Fibroblast of lung (primary cell): Measurements from ENCODE around the gene NR6A1. TPM values are rescaled to one million over a fixed set of nuclear protein-coding genes. Genes with fewer than 3 reads are reported as not detected.
A peak's percentile ranks its signal among the peaks of the same experiment; 100 is the strongest.

ENCODE experiments used
- DNase-seq, 2 donors: peaks; one replicate each; pipeline versions ENCODE4 v3.0.0 to v3.0.0-alpha.2; 2010; ENCODE audit warnings: low read depth in 2 of 2
- H2AFZ ChIP-seq: 2 replicates; pipeline ENCODE4 v1.5.1; 2012; ENCODE audit warnings: low read length, control low read depth, inconsistent platforms
- H3K27ac ChIP-seq: 2 replicates; pipeline ENCODE4 v1.5.1; 2011; ENCODE audit warnings: low read length, control low read depth; ENCODE audit not compliant: insufficient read depth
- H3K27me3 ChIP-seq: 2 replicates; pipeline ENCODE4 v1.5.1; 2011; ENCODE audit warnings: mild to moderate bottlenecking, low read length; ENCODE audit not compliant: control insufficient read depth, insufficient read depth
- H3K36me3 ChIP-seq: 2 replicates; pipeline ENCODE4 v1.5.1; 2011; ENCODE audit warnings: low read length; ENCODE audit not compliant: control insufficient read depth, insufficient read depth
- H3K4me1 ChIP-seq: 2 replicates; pipeline ENCODE4 v1.5.1; 2011; ENCODE audit warnings: low read length; ENCODE audit not compliant: control insufficient read depth, insufficient read depth; ENCODE audit errors: extremely low read depth
- H3K4me2 ChIP-seq: 2 replicates; pipeline ENCODE4 v1.5.1; 2011; ENCODE audit warnings: low read length, control low read depth; ENCODE audit not compliant: insufficient read depth; ENCODE audit errors: extremely low read depth
- H3K4me3 ChIP-seq, 4 experiments: fragments of 200-600 bp in 1 of 4; sonication (generic) in 1 of 4; replicated peaks in 1 of 4; 2 replicates each; pipeline ENCODE4 v1.5.1; 2011 to 2016; ENCODE audit warnings: low read length in 4 of 4, low read depth in 3 of 4, mild to moderate bottlenecking in 3 of 4, control low read depth in 2 of 4, inconsistent platforms in 1 of 4, mixed read lengths in 1 of 4; ENCODE audit not compliant: insufficient read depth in 1 of 4; ENCODE audit errors: control extremely low read depth in 1 of 4
- H3K79me2 ChIP-seq: 2 replicates; pipeline ENCODE4 v1.5.1; 2012; ENCODE audit warnings: mild to moderate bottlenecking, low read length, inconsistent platforms; ENCODE audit not compliant: control insufficient read depth, insufficient read depth
- H3K9ac ChIP-seq: 2 replicates; pipeline ENCODE4 v1.5.1; 2011; ENCODE audit warnings: mild to moderate bottlenecking, low read length, control low read depth; ENCODE audit not compliant: insufficient read depth
- H3K9me3 ChIP-seq: 2 replicates; pipeline ENCODE4 v1.5.1; 2012; ENCODE audit warnings: low read depth, low read length; ENCODE audit not compliant: control insufficient read depth, insufficient read depth
- H4K20me1 ChIP-seq: 2 replicates; pipeline ENCODE4 v1.5.1; 2011; ENCODE audit warnings: low read length; ENCODE audit not compliant: control insufficient read depth, insufficient read depth; ENCODE audit errors: extremely low read depth
- EZH2 ChIP-seq: IDR thresholded peaks from 2 replicates; pipeline ENCODE4 v1.5.1; 2012; ENCODE audit warnings: low read length, control low read depth, mild to moderate bottlenecking; ENCODE audit errors: missing control alignments
- polyA plus RNA-seq, 2 donors: library from polyadenylated mRNA; depleted of rRNA in 1 of 2; stranded (reverse) in 1 of 2; unstranded in 1 of 2; fragments of >200 nt; gene quantifications; 2 replicates each; pipeline ENCODE4 v1.2.1, GENCODE V29; 2011 to 2012; ENCODE audit warnings: missing spikeins in 1 of 2
- total RNA-seq: library from RNA; depleted of rRNA; stranded (reverse); fragments of >200 nt; gene quantifications from 2 replicates; pipeline ENCODE4 v1.2.1, GENCODE V29; 2014
- TF ChIP-seq, protein P1 (sequence below), 2 donors: IDR thresholded peaks in 1 of 2; conservative IDR thresholded peaks in 1 of 2; 1 replicate in 1 of 2; 2 replicates in 1 of 2; pipeline ENCODE4 v1.5.1; 2011 to 2012; ENCODE audit warnings: low read length in 2 of 2, control low read depth in 1 of 2, inconsistent platforms in 1 of 2, low read depth in 1 of 2, mild to moderate bottlenecking in 1 of 2

The NR6A1 gene
- total and polyA plus RNA-seq, 2 donors (not counting 1 experiment from before 2014, with no cell fraction given), result 0.07 to 0.50 TPM

DNA sequence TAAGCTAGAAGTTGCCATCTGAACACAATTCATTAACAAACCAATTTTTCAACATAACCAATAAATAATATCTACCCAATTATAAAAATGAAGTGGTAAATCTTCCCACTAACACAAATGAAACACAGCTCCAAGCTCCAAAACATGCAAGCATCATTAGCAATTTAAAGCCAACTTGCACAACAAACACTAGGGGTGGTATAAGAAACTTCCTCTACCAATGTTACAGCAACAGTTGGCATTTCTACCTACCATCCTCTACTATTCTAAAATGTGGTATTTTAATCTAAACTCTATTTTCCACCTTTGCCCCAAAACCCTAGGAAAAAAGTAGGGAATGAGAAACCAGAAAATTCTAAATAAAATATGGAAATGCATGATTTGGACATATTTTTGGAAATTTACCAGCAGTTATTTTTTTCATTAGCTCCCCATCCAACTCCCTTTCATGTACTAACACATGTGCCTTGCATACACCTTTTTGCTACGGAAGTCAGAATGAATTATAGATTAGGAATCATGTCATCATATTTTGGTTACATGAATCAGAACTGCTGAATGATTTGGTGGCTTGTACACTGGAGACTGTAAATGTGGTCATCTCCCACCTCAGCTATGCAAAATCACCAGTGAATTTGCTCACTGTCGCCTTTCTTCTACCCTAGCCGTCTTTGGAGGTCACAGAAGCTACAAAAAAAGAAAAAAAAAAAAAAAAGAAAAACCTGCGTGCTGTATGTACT is 4.1 kb downstream of the NR6A1 start:
- H3K4me3 ChIP-seq, result no peak overlapping the region
- TF ChIP-seq EZH2, result no peak
- TF ChIP-seq, protein P1, sequence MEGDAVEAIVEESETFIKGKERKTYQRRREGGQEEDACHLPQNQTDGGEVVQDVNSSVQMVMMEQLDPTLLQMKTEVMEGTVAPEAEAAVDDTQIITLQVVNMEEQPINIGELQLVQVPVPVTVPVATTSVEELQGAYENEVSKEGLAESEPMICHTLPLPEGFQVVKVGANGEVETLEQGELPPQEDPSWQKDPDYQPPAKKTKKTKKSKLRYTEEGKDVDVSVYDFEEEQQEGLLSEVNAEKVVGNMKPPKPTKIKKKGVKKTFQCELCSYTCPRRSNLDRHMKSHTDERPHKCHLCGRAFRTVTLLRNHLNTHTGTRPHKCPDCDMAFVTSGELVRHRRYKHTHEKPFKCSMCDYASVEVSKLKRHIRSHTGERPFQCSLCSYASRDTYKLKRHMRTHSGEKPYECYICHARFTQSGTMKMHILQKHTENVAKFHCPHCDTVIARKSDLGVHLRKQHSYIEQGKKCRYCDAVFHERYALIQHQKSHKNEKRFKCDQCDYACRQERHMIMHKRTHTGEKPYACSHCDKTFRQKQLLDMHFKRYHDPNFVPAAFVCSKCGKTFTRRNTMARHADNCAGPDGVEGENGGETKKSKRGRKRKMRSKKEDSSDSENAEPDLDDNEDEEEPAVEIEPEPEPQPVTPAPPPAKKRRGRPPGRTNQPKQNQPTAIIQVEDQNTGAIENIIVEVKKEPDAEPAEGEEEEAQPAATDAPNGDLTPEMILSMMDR (conservative IDR thresholded peaks at IDR 0.05 in 1 of 2, IDR thresholded peaks at IDR 0.05 in 1 of 2; ENCODE audit: low read depth in 1 of 2, low read length in 2 of 2), result peak in 1 of 2 donors; percentile 19
- no peaks in the 10 kb centered on the region for H3K9me3 ChIP-seq
- no peak overlapping the region for H3K9ac ChIP-seq
- no peaks in the 10 kb centered on the region for H4K20me1 ChIP-seq
- peaks cover 5% of the 10 kb centered on the region for H3K4me1 ChIP-seq
- no peak for DNase-seq
- H2AFZ ChIP-seq, result no peak overlapping the region
- H3K4me2 ChIP-seq, result no peak overlapping the region
- no peak overlapping the region for H3K27ac ChIP-seq
- H3K79me2 ChIP-seq, result no peaks in the 10 kb centered on the region
- H3K27me3 ChIP-seq, result peaks cover 47% of the 10 kb centered on the region
- H3K36me3 ChIP-seq, result no peaks in the 10 kb centered on the region

DNA sequence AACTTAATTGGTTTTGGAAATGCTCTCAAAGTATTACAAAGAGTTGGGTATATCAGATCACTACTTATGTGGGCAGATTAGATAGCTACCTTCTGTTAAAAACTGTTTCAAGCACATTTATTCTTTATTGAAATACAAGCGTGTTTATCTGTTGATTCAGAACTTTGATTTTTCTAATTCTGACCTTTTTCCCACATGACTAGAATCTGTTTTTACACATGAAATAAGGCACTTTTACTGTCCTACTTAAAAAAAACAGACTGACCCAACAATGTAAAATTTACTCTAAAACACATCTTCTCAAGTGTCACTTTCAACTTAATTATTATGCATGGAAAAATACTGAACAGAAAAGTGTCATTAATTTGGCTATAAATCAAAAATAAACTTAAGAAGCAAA is 4.8 kb downstream of the NR6A1 start:
- Histone ChIP-seq H3K79me2 (no peaks in the 10 kb centered on the region), H2AFZ (no peak overlapping the region), H3K27me3 (peaks cover 53% of the 10 kb centered on the region), H3K4me2 (no peak overlapping the region), H3K4me3 (no peak overlapping the region), H3K9me3 (no peaks in the 10 kb centered on the region), H3K36me3 (no peaks in the 10 kb centered on the region), H4K20me1 (no peaks in the 10 kb centered on the region), H3K9ac (no peak overlapping the region), H3K27ac (no peak overlapping the region), H3K4me1 (peaks cover 3% of the 10 kb centered on the region)
- no peak for DNase-seq
- TF ChIP-seq EZH2, result no peak
- TF ChIP-seq, protein P1 (conservative IDR thresholded peaks at IDR 0.05 in 1 of 2, IDR thresholded peaks at IDR 0.05 in 1 of 2; ENCODE audit: low read depth in 1 of 2, low read length in 2 of 2), result no peak

DNA sequence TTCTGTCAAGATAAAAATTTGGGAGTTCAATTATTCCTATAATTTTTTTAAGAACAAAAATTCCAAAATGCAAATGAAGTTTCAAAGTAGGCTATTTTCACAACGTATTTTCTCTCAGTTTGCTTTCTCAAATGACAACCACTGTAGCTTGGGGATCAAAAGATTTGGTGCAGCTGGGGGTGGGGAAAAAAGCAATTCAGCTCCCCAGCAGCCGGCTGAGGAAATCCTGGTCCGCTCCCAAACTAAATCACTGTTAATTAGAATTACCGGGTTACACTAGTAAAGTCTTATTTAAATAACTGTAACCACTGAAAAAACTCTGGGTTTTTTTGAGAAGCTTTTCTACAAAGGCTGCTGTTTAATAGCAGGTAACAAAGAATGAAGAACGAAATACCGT is 5.7 kb downstream of the NR6A1 start:
- Histone ChIP-seq H3K27ac (no peak overlapping the region), H3K4me3 (no peak overlapping the region), H2AFZ (no peak overlapping the region), H3K27me3 (peaks cover 54% of the 10 kb centered on the region), H3K4me1 (peaks cover 3% of the 10 kb centered on the region), H3K9me3 (no peaks in the 10 kb centered on the region), H3K79me2 (no peaks in the 10 kb centered on the region), H4K20me1 (no peaks in the 10 kb centered on the region), H3K9ac (no peak overlapping the region), H3K4me2 (no peak overlapping the region), H3K36me3 (no peaks in the 10 kb centered on the region)
- TF ChIP-seq, protein P1 (conservative IDR thresholded peaks at IDR 0.05 in 1 of 2, IDR thresholded peaks at IDR 0.05 in 1 of 2; ENCODE audit: low read depth in 1 of 2, low read length in 2 of 2), result no peak
- no peak for TF ChIP-seq EZH2
- no peak for DNase-seq
